Uterus (tissue), 2 donors: Measurements from ENCODE around the gene NEB.

ENCODE experiments used
- POLR2A ChIP-seq, 2 donors: fragments of 450-650 bp; IDR thresholded peaks; one replicate each; pipeline ENCODE4 v1.6.1; 2016; ENCODE audit warnings: antibody characterized with exemption in 2 of 2, mild to moderate bottlenecking in 1 of 2, moderate library complexity in 1 of 2
- TF ChIP-seq, protein P1 (sequence below), 4 experiments: fragments of 200-600 bp in 2 of 4; fragments of 450-650 bp in 2 of 4; sonication (generic) in 2 of 4; IDR thresholded peaks; one replicate each; pipeline ENCODE4 v1.5.1; 2016 to 2019; ENCODE audit warnings: antibody characterized with exemption in 4 of 4, mild to moderate bottlenecking in 2 of 4, moderate library complexity in 1 of 4

DNA sequence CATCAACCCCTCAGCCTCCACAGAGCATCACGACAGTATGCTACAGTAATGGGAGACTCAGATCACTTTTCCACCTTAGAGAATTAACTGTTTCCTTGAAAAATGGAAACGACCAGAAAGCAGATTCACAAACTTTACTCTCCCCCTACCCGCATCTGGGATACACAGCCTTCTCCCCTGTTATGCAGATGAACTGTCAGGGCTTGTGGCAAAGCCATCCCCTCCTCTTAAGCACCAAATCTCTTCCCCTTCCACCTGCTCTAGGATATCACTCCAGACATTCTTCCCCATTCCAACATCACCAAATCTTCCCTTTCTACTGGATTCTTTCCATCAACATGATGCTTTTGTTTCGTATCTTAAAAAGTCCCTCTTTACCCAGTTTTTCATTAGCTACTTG, 26.4 kb downstream of the NEB start:
- TF ChIP-seq, protein P1, sequence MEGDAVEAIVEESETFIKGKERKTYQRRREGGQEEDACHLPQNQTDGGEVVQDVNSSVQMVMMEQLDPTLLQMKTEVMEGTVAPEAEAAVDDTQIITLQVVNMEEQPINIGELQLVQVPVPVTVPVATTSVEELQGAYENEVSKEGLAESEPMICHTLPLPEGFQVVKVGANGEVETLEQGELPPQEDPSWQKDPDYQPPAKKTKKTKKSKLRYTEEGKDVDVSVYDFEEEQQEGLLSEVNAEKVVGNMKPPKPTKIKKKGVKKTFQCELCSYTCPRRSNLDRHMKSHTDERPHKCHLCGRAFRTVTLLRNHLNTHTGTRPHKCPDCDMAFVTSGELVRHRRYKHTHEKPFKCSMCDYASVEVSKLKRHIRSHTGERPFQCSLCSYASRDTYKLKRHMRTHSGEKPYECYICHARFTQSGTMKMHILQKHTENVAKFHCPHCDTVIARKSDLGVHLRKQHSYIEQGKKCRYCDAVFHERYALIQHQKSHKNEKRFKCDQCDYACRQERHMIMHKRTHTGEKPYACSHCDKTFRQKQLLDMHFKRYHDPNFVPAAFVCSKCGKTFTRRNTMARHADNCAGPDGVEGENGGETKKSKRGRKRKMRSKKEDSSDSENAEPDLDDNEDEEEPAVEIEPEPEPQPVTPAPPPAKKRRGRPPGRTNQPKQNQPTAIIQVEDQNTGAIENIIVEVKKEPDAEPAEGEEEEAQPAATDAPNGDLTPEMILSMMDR (IDR thresholded peaks at IDR 0.05) = no peak
- TF ChIP-seq POLR2A (IDR thresholded peaks at IDR 0.05) = no peak
